ENCODE data around the gene PIGU. TPM values are rescaled to one million over a fixed set of nuclear protein-coding genes. Genes with fewer than 3 reads are reported as not detected.

PIGU gene
- total RNA-seq, 1 experiment from 2014 or later = 24.4 TPM

DNA sequence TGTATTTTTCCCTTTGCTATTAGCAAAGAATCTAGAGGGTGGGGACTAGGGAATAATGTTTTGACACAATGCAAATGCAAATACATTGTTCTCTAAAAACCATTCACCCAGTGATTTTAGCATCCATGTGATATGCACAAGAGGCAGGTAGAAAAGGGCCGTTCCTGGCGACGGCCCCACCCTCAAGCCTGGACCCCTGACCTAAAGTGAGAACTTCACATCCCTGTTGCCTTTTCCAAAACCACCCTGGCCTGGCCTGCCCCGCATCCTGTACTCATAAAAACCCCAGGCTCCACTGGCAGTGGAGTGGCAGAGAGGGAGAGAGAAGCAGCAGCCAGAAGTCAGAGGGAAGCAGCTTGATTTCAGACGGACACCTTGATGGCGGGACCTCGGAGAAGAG, 69.8 kb downstream of the PIGU start:
- H3K27ac ChIP-seq = no peak overlapping the region
- H3K9me3 ChIP-seq (replicated peaks) = no peaks in the 10 kb centered on the region
- H3K36me3 ChIP-seq = no peaks in the 10 kb centered on the region
- DNase-seq (ENCODE audit: low read depth in 1 of 2, low spot score in 2 of 2) = no peak
- H3K27me3 ChIP-seq (replicated peaks) = no peaks in the 10 kb centered on the region
- H3K4me1 ChIP-seq (replicated peaks) = no peaks in the 10 kb centered on the region
- H3K4me3 ChIP-seq = no peak overlapping the region

DNA sequence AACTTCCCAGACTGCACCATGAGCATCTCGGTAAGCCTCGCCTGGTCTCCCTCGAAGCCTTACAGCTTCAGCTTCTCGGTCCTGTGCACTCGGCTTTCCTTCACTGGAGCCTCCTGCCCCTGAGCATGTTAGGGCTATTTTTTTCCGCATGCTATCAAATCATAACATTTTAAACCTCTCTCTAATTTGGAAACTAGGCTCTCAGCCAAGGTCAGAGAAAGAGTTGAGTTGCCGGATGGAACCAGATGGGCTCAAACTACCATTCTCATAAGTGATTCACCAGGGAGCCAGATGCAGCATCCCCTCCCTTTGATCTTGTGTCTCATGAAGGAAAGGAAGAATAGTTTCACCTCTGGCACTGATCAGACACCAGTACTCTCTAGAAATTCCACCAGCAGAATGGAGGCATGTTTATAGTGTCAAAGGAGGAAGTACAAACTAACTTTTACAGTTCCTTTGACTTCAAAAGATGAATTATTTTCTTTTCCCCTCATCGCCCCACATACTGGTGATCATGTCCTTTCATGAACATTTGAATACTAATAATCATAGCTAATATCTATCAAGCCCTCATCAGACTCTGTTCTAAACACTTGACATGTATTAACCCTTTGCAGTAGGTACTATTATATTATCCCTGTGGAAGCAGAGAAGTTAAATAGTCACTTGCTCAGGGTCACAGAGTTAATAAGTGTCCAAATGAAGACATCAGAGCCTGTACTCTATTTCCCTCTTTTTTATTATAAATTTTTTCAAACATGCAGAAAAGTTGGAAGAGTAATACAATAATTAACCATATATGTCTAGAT, 71.7 kb downstream of the PIGU start:
- Histone ChIP-seq H3K27ac (no peak overlapping the region), H3K27me3 (replicated peaks) (no peaks in the 10 kb centered on the region), H3K4me1 (replicated peaks) (no peaks in the 10 kb centered on the region), H3K4me3 (no peak overlapping the region), H3K36me3 (no peaks in the 10 kb centered on the region), H3K9me3 (replicated peaks) (no peaks in the 10 kb centered on the region)
- DNase-seq (ENCODE audit: low read depth in 1 of 2, low spot score in 2 of 2) = no peak

DNA sequence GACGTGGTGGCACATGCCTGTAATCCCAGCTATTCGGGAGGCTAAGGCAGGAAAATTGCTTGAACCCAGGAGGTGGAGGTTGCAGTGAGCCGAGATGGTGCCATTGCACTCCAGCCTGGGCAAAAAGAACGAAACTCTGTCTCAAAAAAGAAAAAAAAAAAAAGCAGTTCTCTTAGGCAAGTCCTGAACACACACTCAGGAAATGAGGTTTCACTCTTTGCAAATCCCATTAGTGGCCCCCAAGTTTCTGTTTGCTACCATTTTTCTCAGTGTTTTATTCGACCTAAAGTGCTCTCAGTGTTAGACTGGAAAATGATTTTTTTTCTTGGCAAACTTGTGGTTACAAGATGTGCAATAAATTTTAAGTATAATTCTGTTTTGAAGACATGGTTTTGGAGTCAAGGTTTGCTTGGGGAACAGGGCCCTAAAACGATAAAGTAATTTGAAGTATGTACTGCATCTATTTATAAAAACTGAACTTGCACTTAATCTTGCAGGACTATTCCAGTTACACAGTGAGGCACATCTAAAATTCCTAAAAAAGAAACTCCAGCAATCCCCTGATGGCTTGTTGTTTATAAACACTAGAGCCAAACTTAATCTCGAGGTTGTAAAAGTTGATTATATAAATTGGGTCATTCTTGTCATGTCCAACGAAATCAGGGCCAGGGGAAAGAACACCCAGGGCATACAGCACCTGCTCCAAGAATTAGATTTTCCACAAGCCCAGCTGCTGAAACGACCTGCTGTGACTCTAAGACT, 75.8 kb downstream of the PIGU start:
- H3K36me3 ChIP-seq = no peaks in the 10 kb centered on the region
- no peaks in the 10 kb centered on the region for H3K4me1 ChIP-seq (replicated peaks)
- H3K27ac ChIP-seq = no peak overlapping the region
- no peaks in the 10 kb centered on the region for H3K9me3 ChIP-seq (replicated peaks)
- no peaks in the 10 kb centered on the region for H3K27me3 ChIP-seq (replicated peaks)
- no peak overlapping the region for H3K4me3 ChIP-seq
- DNase-seq (ENCODE audit: low read depth in 1 of 2, low spot score in 2 of 2) = peak in 1 of 2 experiments; percentile 5

DNA sequence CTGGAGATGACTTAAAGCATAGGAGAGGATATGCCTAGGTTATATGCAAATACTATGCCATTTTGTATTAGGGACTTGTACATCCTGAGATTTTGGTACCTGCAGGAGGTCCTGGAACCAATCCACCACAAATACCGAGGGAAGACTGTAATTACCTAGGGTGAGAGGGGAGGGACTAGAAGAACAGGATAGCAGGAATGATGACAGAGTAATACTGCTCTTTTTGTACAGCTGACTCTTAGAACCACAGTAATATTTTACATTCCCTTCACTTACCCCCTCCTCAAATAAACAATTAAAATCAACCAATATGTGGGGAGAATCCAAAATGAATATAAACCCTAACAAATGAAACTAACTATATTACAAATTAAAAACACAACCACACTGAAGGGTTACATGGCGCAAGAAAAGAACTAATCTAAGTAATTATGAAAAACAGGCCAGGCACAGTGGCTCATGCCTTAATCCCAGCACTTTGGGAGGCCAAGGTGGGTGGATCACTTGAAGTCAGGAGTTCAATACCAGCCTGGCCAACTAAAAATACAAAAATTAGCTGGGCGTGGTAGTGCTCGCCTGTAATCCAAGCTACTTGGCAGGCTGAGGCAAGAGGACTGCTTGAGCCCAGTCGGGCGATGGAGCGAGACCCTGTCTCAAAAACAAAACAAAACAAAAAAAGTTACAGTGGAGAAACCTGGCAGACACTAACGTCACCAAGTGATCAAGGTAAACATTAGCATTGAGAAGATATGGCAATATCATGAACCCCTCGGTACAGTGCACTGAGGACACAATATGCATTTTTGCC, 81.3 kb downstream of the PIGU start:
- H3K27me3 ChIP-seq (replicated peaks) = no peaks in the 10 kb centered on the region
- H3K4me1 ChIP-seq (replicated peaks) = no peaks in the 10 kb centered on the region
- no peak overlapping the region; the same call in 1 of the 2 replicates for H3K27ac ChIP-seq
- H3K4me3 ChIP-seq = no peak overlapping the region
- no peak for DNase-seq (ENCODE audit: low read depth in 1 of 2, low spot score in 2 of 2)
- no peaks in the 10 kb centered on the region for H3K9me3 ChIP-seq (replicated peaks)
- H3K36me3 ChIP-seq = no peaks in the 10 kb centered on the region

DNA sequence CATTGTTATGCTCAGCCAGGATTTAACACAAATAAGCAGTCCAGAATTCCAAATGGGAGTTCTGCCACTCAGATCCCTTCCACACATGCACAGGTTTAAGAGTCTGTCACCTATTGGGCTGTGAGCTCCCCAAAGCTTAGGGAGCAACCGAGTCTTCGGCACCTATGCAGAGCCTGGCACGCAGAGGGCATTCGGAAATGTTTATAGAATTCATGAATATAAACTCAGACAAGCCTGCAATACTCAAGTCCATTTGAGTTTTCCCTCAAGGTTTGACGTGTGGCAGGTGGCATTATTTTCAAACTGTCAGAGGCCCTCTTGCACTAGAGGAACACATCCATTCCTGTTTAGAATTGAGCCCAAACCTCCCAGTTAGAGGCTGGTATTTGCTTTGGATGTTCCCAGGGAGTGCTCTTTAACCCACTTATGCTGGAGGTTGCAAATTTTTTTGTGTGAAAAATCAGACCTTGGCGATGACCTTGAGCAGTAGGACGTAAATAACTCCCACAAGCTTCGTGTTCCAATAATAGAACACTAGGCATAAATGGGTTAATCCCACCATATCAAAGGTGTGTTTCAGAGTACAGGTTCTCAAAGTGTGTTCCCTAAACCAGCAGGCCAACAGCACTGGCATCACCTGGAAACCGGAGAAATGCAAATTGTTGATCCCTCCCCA, 90.3 kb downstream of the PIGU start:
- no peaks in the 10 kb centered on the region for H3K9me3 ChIP-seq (replicated peaks)
- H3K27me3 ChIP-seq (replicated peaks) = no peaks in the 10 kb centered on the region
- peak in 1 of 2 experiments; percentile 6 for DNase-seq (ENCODE audit: low read depth in 1 of 2, low spot score in 2 of 2)
- peaks cover 8% of the 10 kb centered on the region for H3K4me1 ChIP-seq (replicated peaks)
- H3K36me3 ChIP-seq = peaks cover 12% of the 10 kb centered on the region
- no peak overlapping the region for H3K4me3 ChIP-seq
- no peak overlapping the region for H3K27ac ChIP-seq

DNA sequence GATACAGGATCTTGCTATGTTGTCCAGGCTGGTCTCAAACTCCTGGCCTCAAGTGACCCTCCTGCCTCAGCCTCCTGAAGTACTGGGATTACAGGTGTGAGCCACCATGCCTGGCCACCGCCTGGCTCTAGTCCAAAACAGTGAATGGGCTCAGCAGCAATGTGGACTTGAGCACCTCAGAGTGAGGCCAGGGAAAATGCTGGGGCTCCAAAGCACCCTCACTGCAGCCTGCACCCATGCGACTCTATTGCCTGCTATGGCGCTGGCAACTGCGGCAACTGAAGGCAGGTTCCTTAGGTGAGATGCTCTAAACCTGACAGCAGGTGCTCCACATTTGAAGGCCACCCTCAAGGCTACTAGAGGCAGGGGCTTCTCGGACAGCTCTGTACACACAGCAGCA, 91.9 kb downstream of the PIGU start:
- DNase-seq (ENCODE audit: low read depth in 1 of 2, low spot score in 2 of 2) = peak in 1 of 2 experiments; percentile 25
- Histone ChIP-seq H3K4me1 (replicated peaks) (peaks cover 15% of the 10 kb centered on the region), H3K9me3 (replicated peaks) (no peaks in the 10 kb centered on the region), H3K27me3 (replicated peaks) (no peaks in the 10 kb centered on the region), H3K4me3 (no peak overlapping the region), H3K36me3 (peaks cover 12% of the 10 kb centered on the region), H3K27ac (no peak overlapping the region)

DNA sequence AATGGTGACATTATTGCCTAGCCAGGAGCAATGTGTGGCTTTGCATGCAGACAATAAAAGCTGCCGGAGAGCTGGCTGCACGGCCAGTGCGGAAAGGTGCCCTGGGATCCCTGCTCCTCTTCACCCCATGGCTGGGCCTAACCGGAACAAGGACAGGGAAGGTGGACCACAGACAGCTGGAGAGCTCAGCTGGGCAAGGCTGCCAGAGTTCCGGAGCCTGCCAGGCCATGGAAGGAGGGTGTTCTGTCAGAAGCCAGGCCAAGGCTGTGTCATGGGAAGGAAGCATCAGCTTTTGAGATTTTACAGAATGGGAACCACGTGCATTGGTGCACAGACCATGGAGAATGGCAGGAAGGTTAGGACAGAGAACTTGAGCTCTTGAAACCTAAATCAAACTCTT, 93.3 kb downstream of the PIGU start:
- Histone ChIP-seq H3K36me3 (peaks cover 12% of the 10 kb centered on the region), H3K4me1 (replicated peaks) (peaks cover 30% of the 10 kb centered on the region), H3K27ac (no peak overlapping the region), H3K9me3 (replicated peaks) (no peaks in the 10 kb centered on the region), H3K4me3 (no peak overlapping the region), H3K27me3 (replicated peaks) (no peaks in the 10 kb centered on the region)
- DNase-seq (ENCODE audit: low read depth in 1 of 2, low spot score in 2 of 2) = peak in 1 of 2 experiments; percentile 27

DNA sequence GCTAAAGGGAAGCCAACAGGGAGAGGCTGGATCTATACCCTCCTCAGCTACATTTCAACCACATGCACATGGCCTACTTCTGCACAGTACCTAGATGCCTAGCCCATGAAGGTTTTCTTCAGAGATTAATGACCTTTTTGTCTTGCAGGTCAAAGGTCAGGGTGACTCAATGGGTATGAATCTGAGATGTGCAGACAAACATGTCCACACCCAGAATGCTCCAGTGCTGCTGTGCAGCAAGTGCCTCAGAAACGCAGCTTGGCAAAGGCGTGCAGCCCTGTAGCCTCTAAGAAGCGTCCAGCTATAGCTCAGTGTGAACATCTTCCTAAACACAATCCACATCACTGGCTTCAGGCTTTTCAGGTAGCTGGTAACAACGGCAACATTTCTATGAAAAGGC, 94.0 kb downstream of the PIGU start:
- Histone ChIP-seq H3K27ac (no peak overlapping the region), H3K4me1 (replicated peaks) (peaks cover 31% of the 10 kb centered on the region), H3K27me3 (replicated peaks) (no peaks in the 10 kb centered on the region), H3K36me3 (peaks cover 12% of the 10 kb centered on the region), H3K9me3 (replicated peaks) (no peaks in the 10 kb centered on the region), H3K4me3 (no peak overlapping the region)
- peak in 1 of 2 experiments; percentile 25 for DNase-seq (ENCODE audit: low read depth in 1 of 2, low spot score in 2 of 2)

DNA sequence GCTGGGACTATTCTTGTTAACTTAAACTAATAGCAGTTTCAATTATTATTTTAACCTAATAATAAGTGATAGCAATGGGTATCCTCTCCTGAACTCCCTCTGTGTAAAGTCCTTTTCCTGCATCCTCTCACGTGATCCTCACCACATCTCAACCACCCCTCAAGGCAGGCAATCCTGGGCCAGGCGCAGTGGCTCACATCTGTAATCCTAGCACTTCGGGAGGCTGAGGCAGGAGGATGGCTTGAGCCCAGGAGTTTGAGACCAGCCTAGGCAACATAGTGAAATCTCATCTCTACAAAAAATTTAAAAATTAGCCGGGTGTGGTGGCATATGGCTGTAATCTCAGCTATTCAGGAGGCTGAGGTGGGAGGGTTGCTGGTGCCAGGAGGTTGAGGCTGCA, 94.7 kb downstream of the PIGU start:
- Histone ChIP-seq H3K27ac (no peak overlapping the region), H3K9me3 (replicated peaks) (no peaks in the 10 kb centered on the region), H3K4me3 (no peak overlapping the region), H3K36me3 (peaks cover 12% of the 10 kb centered on the region), H3K4me1 (replicated peaks) (peaks cover 31% of the 10 kb centered on the region), H3K27me3 (replicated peaks) (no peaks in the 10 kb centered on the region)
- peak in 1 of 2 experiments; percentile 17 for DNase-seq (ENCODE audit: low read depth in 1 of 2, low spot score in 2 of 2)

DNA sequence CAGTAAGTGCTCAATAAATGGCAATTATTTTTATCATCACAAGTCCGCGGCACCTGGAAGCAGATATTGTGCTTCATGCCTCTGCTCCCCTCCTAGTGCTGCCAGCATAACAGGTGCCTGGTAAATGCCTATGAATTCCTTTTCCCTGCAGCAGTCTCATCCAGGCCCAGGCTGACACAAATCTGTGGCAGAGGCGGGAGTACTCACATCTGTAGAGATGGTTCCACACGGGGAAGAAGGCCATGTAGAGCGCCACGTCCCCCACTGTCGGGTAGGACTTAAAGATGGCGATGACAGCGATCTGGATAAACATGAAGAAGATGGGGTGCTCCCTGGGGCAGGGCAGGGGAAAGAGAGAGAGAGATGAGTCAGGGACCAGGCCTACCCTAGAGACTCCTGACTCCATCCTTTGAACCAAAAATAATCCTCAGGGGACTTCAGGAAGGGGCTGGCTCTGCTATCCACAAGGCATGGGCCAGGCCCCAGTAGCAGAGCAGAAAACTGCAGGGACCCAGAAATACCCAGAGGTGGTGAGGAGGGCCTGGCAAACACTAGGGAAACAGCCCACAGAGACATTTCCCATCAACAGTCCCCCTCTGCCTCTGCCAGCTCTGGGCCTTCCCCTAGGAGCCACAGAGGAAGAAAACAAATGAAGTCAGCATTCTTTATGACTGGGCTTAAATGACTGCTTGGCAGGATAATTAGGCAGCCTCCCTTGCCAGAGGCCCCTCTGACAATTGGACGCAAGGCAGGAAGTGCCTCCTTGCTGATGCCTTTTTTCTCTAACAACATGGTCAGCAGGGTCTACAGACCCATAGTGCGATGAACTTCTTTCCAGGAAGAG, 95.3 kb downstream of the PIGU start:
- H3K9me3 ChIP-seq (replicated peaks) = no peaks in the 10 kb centered on the region
- DNase-seq (ENCODE audit: low read depth in 1 of 2, low spot score in 2 of 2) = peak; percentile 30 to 39
- no peak overlapping the region for H3K4me3 ChIP-seq
- no peak overlapping the region for H3K27ac ChIP-seq
- peaks cover 12% of the 10 kb centered on the region for H3K36me3 ChIP-seq
- H3K4me1 ChIP-seq (replicated peaks) = peaks cover 31% of the 10 kb centered on the region
- H3K27me3 ChIP-seq (replicated peaks) = no peaks in the 10 kb centered on the region

DNA sequence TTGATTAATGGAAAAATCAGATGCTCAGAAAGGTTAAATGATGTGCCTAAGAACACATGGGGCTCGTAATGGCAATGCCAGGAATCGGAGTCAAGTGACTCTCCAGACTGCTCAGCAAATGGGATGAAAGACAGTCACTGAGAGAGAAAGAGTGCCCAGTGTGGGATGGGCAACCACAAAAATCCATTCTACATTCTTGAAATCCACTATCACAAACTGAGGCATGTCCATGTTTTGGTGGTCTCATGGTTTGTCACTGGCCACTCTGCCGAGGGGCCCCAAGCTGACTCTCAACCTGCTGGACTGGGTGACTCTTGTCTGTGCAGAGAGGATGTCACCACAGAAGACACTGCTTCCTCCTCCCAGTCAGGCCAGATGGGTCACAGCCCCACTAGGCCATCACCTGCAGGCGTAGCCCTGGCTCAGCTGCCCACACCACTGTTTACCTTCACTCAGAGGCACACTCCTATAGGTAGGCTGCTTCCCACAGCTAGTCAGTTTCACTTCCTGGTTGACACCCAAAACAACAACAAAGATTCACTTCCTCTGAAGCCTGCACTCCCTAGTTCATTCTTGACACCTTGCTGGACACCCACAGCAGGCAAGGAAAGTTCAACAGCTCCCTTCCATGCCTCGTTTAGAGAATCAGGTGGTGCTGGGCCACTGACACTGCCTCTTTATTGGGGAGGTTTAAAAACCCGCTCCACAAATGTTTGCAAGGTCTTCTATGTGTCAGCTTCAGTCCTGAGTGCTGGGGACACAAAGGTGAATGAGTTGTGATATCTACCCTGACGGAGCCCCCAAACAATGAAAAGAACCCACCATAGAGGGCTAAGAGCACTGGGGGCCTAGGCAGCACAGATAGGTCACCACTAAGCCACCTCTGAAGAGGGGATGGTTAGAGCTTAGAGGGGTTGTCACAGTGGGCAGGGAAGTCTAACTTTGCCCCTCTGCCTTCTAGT, 96.6 kb downstream of the PIGU start:
- H3K9me3 ChIP-seq (replicated peaks) = no peaks in the 10 kb centered on the region
- H3K4me3 ChIP-seq = no peak overlapping the region
- DNase-seq (ENCODE audit: low read depth in 1 of 2, low spot score in 2 of 2) = peak; percentile 10 to 30
- H3K36me3 ChIP-seq = peaks cover 11% of the 10 kb centered on the region
- peaks cover 31% of the 10 kb centered on the region for H3K4me1 ChIP-seq (replicated peaks)
- H3K27ac ChIP-seq = no peak overlapping the region
- H3K27me3 ChIP-seq (replicated peaks) = no peaks in the 10 kb centered on the region

All from SJSA1 (cell line).